ENCODE results near the gene SPG11. TPM values are rescaled to one million over a fixed set of nuclear protein-coding genes. Genes with fewer than 3 reads are reported as not detected.

Gene SPG11
- total and polyA plus RNA-seq, 2 of the 13 experiments (the other 11 are each of a cell fraction or from before 2014, with no cell fraction given) = 31.5 to 40.7 TPM

DNA sequence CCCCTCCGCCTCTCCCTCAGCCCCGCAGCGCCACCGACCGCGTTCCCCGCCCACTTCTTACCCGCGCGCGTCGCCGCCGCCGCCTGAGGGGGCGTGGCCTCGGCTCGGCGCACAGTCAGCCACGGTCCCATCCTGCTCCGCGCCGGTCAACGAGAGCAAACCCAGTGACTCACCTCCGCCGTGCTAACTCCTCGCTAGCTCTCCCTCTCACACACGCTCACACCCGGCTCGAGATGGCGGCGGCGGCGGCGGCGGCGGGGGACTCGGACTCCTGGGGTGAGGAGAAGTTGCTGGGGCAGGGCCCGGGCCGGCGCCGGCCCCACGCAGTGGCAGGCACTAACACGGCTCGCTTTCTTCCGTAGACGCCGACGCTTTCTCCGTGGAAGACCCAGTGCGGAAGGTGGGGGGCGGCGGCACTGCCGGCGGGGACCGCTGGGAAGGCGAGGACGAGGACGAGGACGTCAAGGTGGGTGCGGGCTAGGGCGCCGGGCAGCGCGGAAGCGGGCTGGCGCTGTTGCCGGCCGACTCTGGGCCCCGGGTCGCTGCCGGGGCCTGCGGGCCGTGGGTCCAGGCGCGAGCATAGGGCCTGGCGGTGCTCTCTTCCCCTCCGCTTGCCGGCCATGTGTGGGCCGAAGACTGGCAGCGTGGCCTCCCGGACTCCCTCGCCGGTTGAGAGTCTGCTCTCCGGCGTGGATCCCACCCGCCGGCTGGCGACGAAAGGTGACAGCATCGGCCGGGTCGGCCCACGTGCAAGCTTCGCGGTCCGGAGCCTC, 126.3 kb downstream of the SPG11 start, which contains the start of gene EIF3J (continued):
- TF ChIP-seq, protein P1, sequence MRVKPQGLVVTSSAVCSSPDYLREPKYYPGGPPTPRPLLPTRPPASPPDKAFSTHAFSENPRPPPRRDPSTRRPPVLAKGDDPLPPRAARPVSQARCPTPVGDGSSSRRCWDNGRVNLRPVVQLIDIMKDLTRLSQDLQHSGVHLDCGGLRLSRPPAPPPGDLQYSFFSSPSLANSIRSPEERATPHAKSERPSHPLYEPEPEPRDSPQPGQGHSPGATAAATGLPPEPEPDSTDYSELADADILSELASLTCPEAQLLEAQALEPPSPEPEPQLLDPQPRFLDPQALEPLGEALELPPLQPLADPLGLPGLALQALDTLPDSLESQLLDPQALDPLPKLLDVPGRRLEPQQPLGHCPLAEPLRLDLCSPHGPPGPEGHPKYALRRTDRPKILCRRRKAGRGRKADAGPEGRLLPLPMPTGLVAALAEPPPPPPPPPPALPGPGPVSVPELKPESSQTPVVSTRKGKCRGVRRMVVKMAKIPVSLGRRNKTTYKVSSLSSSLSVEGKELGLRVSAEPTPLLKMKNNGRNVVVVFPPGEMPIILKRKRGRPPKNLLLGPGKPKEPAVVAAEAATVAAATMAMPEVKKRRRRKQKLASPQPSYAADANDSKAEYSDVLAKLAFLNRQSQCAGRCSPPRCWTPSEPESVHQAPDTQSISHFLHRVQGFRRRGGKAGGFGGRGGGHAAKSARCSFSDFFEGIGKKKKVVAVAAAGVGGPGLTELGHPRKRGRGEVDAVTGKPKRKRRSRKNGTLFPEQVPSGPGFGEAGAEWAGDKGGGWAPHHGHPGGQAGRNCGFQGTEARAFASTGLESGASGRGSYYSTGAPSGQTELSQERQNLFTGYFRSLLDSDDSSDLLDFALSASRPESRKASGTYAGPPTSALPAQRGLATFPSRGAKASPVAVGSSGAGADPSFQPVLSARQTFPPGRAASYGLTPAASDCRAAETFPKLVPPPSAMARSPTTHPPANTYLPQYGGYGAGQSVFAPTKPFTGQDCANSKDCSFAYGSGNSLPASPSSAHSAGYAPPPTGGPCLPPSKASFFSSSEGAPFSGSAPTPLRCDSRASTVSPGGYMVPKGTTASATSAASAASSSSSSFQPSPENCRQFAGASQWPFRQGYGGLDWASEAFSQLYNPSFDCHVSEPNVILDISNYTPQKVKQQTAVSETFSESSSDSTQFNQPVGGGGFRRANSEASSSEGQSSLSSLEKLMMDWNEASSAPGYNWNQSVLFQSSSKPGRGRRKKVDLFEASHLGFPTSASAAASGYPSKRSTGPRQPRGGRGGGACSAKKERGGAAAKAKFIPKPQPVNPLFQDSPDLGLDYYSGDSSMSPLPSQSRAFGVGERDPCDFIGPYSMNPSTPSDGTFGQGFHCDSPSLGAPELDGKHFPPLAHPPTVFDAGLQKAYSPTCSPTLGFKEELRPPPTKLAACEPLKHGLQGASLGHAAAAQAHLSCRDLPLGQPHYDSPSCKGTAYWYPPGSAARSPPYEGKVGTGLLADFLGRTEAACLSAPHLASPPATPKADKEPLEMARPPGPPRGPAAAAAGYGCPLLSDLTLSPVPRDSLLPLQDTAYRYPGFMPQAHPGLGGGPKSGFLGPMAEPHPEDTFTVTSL (CRISPR knock-in tag; IDR thresholded peaks at IDR 0.05; ENCODE audit: borderline replicate concordance) = no peak
- TF ChIP-seq, protein P2, sequence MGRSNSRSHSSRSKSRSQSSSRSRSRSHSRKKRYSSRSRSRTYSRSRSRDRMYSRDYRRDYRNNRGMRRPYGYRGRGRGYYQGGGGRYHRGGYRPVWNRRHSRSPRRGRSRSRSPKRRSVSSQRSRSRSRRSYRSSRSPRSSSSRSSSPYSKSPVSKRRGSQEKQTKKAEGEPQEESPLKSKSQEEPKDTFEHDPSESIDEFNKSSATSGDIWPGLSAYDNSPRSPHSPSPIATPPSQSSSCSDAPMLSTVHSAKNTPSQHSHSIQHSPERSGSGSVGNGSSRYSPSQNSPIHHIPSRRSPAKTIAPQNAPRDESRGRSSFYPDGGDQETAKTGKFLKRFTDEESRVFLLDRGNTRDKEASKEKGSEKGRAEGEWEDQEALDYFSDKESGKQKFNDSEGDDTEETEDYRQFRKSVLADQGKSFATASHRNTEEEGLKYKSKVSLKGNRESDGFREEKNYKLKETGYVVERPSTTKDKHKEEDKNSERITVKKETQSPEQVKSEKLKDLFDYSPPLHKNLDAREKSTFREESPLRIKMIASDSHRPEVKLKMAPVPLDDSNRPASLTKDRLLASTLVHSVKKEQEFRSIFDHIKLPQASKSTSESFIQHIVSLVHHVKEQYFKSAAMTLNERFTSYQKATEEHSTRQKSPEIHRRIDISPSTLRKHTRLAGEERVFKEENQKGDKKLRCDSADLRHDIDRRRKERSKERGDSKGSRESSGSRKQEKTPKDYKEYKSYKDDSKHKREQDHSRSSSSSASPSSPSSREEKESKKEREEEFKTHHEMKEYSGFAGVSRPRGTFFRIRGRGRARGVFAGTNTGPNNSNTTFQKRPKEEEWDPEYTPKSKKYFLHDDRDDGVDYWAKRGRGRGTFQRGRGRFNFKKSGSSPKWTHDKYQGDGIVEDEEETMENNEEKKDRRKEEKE (IDR thresholded peaks at IDR 0.05) = no peak
- TF ChIP-seq HDAC2 (CRISPR knock-in tag; IDR thresholded peaks at IDR 0.05) = no peak; the same call in 1 of the 2 replicates
- peak; percentile 11 for TF ChIP-seq ZNF883 (CRISPR knock-in tag; IDR thresholded peaks at IDR 0.05; ENCODE audit: not compliant biosample characterization)
- TF ChIP-seq, protein P3, sequence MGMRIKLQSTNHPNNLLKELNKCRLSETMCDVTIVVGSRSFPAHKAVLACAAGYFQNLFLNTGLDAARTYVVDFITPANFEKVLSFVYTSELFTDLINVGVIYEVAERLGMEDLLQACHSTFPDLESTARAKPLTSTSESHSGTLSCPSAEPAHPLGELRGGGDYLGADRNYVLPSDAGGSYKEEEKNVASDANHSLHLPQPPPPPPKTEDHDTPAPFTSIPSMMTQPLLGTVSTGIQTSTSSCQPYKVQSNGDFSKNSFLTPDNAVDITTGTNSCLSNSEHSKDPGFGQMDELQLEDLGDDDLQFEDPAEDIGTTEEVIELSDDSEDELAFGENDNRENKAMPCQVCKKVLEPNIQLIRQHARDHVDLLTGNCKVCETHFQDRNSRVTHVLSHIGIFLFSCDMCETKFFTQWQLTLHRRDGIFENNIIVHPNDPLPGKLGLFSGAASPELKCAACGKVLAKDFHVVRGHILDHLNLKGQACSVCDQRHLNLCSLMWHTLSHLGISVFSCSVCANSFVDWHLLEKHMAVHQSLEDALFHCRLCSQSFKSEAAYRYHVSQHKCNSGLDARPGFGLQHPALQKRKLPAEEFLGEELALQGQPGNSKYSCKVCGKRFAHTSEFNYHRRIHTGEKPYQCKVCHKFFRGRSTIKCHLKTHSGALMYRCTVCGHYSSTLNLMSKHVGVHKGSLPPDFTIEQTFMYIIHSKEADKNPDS (CRISPR knock-in tag; IDR thresholded peaks at IDR 0.05) = no peak
- TF ChIP-seq, protein P4, sequence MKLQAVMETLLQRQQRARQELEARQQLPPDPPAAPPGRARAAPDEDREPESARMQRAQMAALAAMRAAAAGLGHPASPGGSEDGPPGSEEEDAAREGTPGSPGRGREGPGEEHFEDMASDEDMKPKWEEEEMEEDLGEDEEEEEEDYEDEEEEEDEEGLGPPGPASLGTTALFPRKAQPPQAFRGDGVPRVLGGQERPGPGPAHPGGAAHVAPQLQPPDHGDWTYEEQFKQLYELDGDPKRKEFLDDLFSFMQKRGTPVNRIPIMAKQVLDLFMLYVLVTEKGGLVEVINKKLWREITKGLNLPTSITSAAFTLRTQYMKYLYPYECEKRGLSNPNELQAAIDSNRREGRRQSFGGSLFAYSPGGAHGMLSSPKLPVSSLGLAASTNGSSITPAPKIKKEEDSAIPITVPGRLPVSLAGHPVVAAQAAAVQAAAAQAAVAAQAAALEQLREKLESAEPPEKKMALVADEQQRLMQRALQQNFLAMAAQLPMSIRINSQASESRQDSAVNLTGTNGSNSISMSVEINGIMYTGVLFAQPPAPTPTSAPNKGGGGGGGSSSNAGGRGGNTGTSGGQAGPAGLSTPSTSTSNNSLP (IDR thresholded peaks at IDR 0.05; ENCODE audit: low read depth, low read length) = no peak
- TF ChIP-seq ZBTB3 (CRISPR knock-in tag; IDR thresholded peaks at IDR 0.05; ENCODE audit: borderline replicate concordance, low read depth) = no peak
- no peak for TF ChIP-seq ZNF101 (CRISPR knock-in tag; IDR thresholded peaks at IDR 0.05; ENCODE audit: borderline replicate concordance, low read depth)
- TF ChIP-seq, protein P5, sequence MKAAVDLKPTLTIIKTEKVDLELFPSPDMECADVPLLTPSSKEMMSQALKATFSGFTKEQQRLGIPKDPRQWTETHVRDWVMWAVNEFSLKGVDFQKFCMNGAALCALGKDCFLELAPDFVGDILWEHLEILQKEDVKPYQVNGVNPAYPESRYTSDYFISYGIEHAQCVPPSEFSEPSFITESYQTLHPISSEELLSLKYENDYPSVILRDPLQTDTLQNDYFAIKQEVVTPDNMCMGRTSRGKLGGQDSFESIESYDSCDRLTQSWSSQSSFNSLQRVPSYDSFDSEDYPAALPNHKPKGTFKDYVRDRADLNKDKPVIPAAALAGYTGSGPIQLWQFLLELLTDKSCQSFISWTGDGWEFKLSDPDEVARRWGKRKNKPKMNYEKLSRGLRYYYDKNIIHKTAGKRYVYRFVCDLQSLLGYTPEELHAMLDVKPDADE (CRISPR knock-in tag; IDR thresholded peaks at IDR 0.05) = peak; percentile 70; the same call in 1 of the 2 replicates
- no peak; the same call in 1 of the 2 replicates for TF ChIP-seq REXO4 (CRISPR knock-in tag; IDR thresholded peaks at IDR 0.05; ENCODE audit: borderline replicate concordance)
- no peak for TF ChIP-seq ZNF282 (IDR thresholded peaks at IDR 0.05; ENCODE audit: partially characterized antibody)
- TF ChIP-seq, protein P6, sequence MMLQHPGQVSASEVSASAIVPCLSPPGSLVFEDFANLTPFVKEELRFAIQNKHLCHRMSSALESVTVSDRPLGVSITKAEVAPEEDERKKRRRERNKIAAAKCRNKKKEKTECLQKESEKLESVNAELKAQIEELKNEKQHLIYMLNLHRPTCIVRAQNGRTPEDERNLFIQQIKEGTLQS (CRISPR knock-in tag; IDR thresholded peaks at IDR 0.05) = peak; percentile 79
